ENCODE results near the gene SASH1. TPM values are rescaled to one million over a fixed set of nuclear protein-coding genes. Genes with fewer than 3 reads are reported as not detected.
"Not testable (repeated sequence)": the region's sequence is repeated elsewhere in the genome, so short reads cannot be mapped to it uniquely, and the experiment has no call there.

The SASH1 gene
- total RNA-seq, 1 donor from 2014 or later, result 24.3 TPM

- no peak for DNase-seq (ENCODE audit: low spot score)
Measured at GRCh38 chr6:148580442-148580841, 237.8 kb downstream of the SASH1 start.

- no peak for DNase-seq (ENCODE audit: low spot score)
Measured at GRCh38 chr6:148583631-148584030, 241.0 kb downstream of the SASH1 start.

GRCh38 chr6:148585641-148586040, 243.0 kb downstream of the SASH1 start:
- not testable (repeated sequence) for DNase-seq (ENCODE audit: low spot score)

- DNase-seq (ENCODE audit: low spot score), result no peak
Measured at GRCh38 chr6:148590883-148591282, 248.2 kb downstream of the SASH1 start.

GRCh38 chr6:148591656-148592055, 249.0 kb downstream of the SASH1 start:
- no peak for DNase-seq (ENCODE audit: low spot score)

GRCh38 chr6:148593130-148593812, 250.6 kb downstream of the SASH1 start:
- DNase-seq (ENCODE audit: low spot score), result no peak

- no peak for DNase-seq (ENCODE audit: low spot score)
Measured at GRCh38 chr6:148593813-148594170, 251.2 kb downstream of the SASH1 start.

- no peak for DNase-seq (ENCODE audit: low spot score)
Measured at GRCh38 chr6:148595550-148595949, 252.9 kb downstream of the SASH1 start.

- no peak for DNase-seq (ENCODE audit: low spot score)
Measured at GRCh38 chr6:148596891-148597455, 254.3 kb downstream of the SASH1 start.

GRCh38 chr6:148598724-148599123, 256.1 kb downstream of the SASH1 start:
- DNase-seq (ENCODE audit: low spot score), result no peak

GRCh38 chr6:148599967-148600426, 257.4 kb downstream of the SASH1 start:
- no peak for DNase-seq (ENCODE audit: low spot score)
